Stimulated activated CD8-positive, alpha-beta memory T cell treated with anti-CD3 and anti-CD28 coated beads, Interleukin-15, amount 100 ng/mL, for 24 hours (primary cell): ENCODE measurements around the gene OR5H2.

Source experiments
- DNase-seq: peaks from one replicate; pipeline ENCODE4 v3.0.0-alpha.2; 2020; ENCODE audit warnings: low read depth

OR5H2 gene

DNA sequence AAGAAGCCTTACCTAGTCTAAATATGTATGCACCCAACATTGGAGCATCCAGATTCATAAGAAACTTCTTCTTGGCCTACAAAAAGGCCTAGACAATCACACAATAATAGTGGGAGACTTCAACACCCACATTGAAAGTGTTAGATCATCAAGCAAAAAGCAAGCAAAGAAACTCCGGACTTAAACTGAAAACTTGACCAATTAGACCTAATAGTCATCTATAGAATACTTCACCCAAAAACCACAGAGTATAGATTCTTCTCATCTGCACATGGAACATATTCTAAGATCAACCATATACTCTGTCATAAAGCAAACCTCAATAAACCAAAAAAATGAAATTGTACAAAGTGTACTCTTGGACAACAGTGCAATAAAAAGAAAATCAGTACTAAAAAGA lies 49.0 kb downstream of the OR5H2 start:
- no peak for DNase-seq
